GM23248 (cell line): ENCODE measurements around the gene CACNB2.

Experiments
- EZH2 ChIP-seq: fragments of 200-600 bp; sonication (generic); IDR thresholded peaks from 2 replicates; pipeline ENCODE4 v1.6.1; 2018; ENCODE audit warnings: antibody characterized with exemption, mild to moderate bottlenecking; ENCODE audit not compliant: insufficient read depth, poor library complexity, severe bottlenecking
- EZH2phosphoT487 ChIP-seq: fragments of 200-600 bp; sonication (generic); IDR thresholded peaks from 2 replicates; pipeline ENCODE4 v1.6.1; 2018; ENCODE audit warnings: antibody characterized with exemption, moderate library complexity, mild to moderate bottlenecking, low read depth; ENCODE audit not compliant: insufficient read depth

GRCh38 chr10:18313626-18314025 lies 173.4 kb downstream of the CACNB2 start:
- TF ChIP-seq EZH2phosphoT487 = no peak
- TF ChIP-seq EZH2 = no peak
